NCI-H1092 treated with DMSO at 0.1 percent for 48 hours (cell line): ENCODE results near the gene ANAPC15.

Experiments used
- DNase-seq: peaks from one replicate; lab custom pipeline; 2025; lab: John Stamatoyannopoulos, UW

ANAPC15 gene

GRCh38 chr11:72084965-72085364, 27.5 kb downstream of the ANAPC15 start:
- DNase-seq: no peak

DNA sequence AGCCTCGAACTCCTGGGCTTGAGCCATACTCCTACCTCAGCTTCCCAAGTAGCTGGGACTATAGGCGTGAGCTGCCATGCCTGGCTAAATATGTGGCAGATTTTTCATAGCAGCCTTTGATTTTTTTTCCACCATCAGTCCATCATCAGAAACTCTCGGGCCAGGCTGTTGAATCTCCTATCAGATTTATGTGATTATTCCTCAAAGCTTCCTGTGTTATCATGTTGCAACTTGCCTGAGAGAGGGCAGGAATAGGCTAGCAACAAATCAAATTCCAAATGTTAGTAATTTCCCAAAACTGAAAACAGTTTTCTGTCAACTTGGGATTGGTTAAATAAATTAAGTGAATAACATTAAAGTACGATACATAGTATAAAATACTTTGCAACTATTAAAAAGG, 28.4 kb downstream of the ANAPC15 start:
- no peak for DNase-seq

DNA sequence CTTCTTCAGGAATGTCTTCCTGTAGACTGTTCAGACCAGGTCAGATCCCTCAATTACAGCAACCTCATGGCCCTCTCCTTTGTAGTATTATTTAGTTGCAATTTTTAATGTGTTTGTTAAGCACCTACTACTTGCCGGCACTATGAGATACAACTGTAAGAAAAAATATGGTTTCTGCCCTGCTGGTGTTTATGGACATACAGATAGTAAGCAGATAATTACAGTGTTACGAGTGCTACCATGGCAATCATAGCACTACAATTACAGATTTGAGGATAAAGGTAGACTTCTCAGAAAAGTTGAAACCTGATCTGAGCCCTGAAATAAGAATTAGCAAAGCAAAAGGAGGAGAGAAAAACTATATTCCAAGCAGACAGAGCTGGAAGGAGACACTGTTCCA, 29.1 kb downstream of the ANAPC15 start:
- no peak for DNase-seq

GRCh38 chr11:72081821-72082453, 30.6 kb downstream of the ANAPC15 start:
- no peak for DNase-seq

DNA sequence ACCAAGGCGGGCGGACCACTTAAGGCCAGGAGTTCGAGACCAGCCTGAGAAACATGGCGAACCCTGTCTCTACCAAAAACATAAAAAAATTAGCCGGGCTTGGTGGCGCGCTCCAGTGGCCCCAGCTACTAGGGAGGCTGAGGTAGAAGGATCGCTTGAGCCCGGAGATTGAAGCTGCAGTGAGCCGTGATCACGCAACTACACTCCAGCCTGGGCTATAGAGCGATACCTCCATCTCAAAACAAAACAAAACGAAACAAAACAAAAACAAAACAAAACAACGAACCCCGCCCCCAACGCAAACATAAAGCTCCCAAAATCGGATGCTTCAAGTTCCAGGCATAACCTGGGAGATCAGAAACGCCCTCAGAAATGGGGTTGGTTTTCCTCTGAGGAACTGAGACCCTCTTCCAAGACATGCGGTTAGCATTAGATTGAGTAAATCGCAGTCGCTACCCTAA, 31.3 kb downstream of the ANAPC15 start:
- no peak for DNase-seq

DNA sequence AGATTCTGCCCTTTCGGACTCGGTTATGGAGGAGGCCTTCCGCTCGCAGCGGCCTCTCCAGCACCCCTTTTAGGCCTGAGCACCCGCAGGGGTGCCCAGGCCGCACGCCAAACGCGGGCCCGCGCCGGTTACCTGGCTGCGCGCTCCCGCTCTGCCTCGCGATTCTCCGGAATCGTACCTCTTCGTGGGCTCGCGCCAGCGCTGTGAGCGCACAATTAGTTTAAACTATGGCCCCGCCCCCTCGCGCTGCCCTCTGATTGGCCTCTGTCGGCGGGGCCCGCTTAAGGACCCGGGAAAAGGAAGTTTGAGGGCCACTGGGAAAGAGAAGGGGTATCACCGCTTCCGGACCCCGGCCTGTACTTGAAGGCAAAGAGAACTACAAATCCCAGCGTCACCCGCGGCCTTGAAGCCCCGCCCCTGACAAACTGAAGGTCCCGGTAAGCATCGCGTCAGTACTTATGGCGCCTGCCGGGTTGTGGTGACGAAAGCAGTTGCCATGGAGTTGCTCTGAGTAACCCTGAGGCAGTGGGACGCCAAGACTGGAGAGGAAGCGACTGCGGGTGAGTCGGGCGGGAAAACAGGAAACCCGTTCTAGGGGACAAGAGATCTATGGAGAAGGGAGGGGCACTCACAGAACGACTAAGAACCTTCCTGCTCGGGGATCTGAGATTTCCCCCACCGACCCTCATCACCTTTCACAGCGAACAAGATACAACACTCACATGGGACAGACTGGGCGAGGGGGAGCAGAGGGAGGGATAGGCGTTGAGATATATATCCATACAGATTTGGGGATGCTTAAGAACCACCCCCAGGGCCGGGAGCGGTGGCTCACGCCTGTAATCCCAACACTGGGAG, 31.9 kb downstream of the ANAPC15 start, which contains the start of the genes LRRC51 and NUMA1:
LRRC51 (plus strand) TSS at position 525 of the 858 bp plus-strand sequence. CDS start 8,234 bp downstream, outside the sequence.
NUMA1 (minus strand) TSS at position 217 of the 858 bp plus-strand sequence. CDS start 44,599 bp downstream, outside the sequence.
- DNase-seq: peak; percentile 100

GRCh38 chr11:72079819-72080325, 32.6 kb downstream of the ANAPC15 start:
- peak; percentile 49 for DNase-seq

- DNase-seq: no peak
These were observed 34.0 kb downstream of the ANAPC15 start for GRCh38 chr11:72078477-72078876.

DNA sequence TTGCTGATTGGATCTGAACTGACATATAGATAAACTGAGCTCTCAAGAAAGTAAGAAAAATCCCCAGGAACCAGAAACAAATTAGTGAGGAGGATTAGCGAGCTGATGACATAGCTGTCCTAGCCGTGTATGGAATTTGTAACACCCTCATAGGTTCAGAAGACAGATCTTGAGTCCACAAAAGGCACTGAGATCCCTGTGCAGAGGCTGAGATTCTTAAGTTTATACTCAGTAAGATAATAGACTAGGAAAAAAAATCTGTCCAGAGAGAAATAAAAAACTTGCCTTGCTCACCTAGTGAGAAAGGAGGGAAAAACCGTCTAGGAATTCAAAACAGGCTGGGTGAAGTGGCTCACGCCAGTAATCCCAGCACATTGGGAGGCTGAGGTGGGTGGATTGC, 36.7 kb downstream of the ANAPC15 start:
- DNase-seq: no peak

DNA sequence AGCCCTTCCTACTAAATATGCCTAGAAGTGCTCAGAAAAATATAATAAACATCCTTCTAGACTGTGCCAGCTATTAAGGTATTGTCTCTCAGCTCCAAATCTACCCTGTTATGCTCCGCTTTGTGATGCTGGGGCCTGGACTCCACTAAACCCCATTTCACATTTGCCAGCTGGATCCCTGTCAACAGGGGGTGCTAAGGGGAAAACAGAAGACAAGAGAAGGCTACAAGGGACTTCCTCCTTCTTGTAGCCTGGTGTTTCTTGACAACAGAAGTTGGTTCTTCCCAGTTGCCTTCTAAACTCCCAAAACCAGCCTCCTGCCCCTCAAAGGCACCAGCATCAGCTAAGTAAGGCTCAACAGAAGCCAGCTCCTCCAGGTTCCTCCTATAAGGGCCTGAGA, 37.4 kb downstream of the ANAPC15 start:
- DNase-seq: no peak

DNA sequence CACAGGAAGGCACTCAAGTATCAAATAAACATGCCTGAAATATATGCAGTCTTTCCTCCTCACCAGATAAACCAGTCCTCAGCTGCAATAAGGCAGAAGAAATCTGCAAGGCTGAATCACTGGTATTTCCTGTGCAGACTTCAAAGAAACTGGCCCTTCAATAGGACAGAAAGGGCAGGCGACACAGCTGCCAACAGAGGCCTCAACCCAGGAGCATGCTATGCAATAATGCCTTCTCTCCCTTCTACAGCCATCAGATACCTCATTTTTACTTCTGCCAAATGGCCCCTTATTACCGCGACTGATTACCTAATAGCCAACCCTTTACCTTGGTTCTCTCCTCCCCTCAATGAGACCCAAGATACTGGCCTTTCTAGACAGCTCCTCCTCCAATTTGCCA, 40.1 kb downstream of the ANAPC15 start:
- DNase-seq: no peak

GRCh38 chr11:72070491-72070890, 42.0 kb downstream of the ANAPC15 start:
- DNase-seq: no peak

GRCh38 chr11:72069787-72070251, 42.7 kb downstream of the ANAPC15 start:
- DNase-seq: no peak

DNA sequence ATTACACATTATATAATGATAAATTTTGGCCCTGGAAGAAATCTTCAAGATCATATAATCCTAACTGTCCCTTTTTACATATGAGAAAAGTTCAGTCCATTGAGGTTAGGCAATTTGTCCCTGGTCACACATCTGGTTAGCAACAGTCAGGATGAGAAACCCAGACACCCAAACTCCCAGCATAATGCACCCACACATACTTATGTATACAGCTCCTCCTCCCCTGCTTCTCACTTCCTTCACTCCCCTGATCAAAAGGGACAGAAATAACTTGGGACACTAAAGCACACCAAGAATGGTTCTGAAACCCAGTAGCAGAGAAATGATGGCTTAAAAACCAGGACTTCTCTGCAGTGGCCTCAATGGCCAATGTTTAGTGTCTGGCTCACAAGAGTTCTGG, 43.3 kb downstream of the ANAPC15 start:
- no peak for DNase-seq

- no peak for DNase-seq
These were observed 44.8 kb downstream of the ANAPC15 start for GRCh38 chr11:72067676-72068075.

- no peak for DNase-seq
These were observed 45.2 kb downstream of the ANAPC15 start for GRCh38 chr11:72067266-72067665.

DNA sequence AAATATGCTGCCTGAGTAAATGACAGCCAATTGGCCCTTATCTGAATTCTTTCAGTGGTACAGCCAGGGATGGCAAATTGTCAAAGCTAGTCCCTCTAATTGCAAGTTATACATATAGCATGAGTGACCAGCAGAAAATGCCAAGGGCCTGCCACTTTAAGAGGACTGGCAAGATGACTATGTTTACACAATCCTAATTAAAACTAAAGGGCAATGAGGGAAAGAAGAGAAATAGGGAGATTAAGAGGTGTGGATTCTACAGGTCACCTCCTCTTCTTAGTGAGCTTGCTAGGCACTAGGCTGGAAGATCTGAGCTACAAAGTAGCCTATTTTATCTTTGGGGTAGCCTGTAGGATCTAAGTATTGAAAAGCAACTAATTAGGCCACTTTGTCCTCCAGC, 45.6 kb downstream of the ANAPC15 start:
- no peak for DNase-seq

GRCh38 chr11:72061739-72062396, 50.6 kb downstream of the ANAPC15 start:
- DNase-seq: no peak
